PC-9 (cell line): Measurements from ENCODE around the gene KRT15. TPM values are rescaled to one million over a fixed set of nuclear protein-coding genes. Genes with fewer than 3 reads are reported as not detected.

Experiments used
- BruUV-seq: library from RNA; stranded (reverse); fragments of 400-500 nt; replicated peaks from 2 replicates; lab custom pipeline; 2021; lab: Mats Ljungman, UMichigan
- CTCF ChIA-PET: fragments of 300-600 bp; sonication (Branson Sonifier 250); formaldehyde crosslinking; loops from one replicate; lab custom pipeline; 2022; ENCODE audit warnings: antibody characterized with exemption; lab: Charles Lee
- POLR2A ChIA-PET: fragments of 300-600 bp; sonication (Branson Sonifier 250); formaldehyde crosslinking; loops from one replicate; lab custom pipeline; 2022; ENCODE audit warnings: antibody characterized with exemption; ENCODE audit not compliant: unreplicated experiment; lab: Charles Lee
- DNase-seq, 2 experiments: peaks; one replicate each; pipeline versions ENCODE4 v3.0.0 to v3.0.0-alpha.2; 2015 to 2022; ENCODE audit warnings: mixed read lengths in 1 of 2
- H2AFZ ChIP-seq: fragments of 200-600 bp; sonication (generic); 2 replicates; pipeline ENCODE4 v1.8.1; 2017; ENCODE audit warnings: antibody characterized with exemption
- H3F3A ChIP-seq: fragments of 200-600 bp; sonication (generic); 2 replicates; pipeline ENCODE4 v1.8.1; 2017; ENCODE audit warnings: antibody characterized with exemption, mild to moderate bottlenecking, low read depth; ENCODE audit not compliant: insufficient read depth
- H3K27ac ChIP-seq: fragments of 200-600 bp; sonication (generic); 2 replicates; pipeline ENCODE4 v1.6.1; 2016; ENCODE audit warnings: mixed run types
- H3K27me3 ChIP-seq: fragments of 200-600 bp; sonication (generic); 2 replicates; pipeline ENCODE4 v1.6.1; 2016; ENCODE audit warnings: low read depth, mixed run types; ENCODE audit not compliant: insufficient read depth
- H3K36me3 ChIP-seq: fragments of 200-600 bp; sonication (generic); 2 replicates; pipeline ENCODE4 v1.6.1; 2016; ENCODE audit warnings: low read depth, mixed run types
- H3K4me1 ChIP-seq: fragments of 200-600 bp; sonication (generic); replicated peaks from 2 replicates; pipeline ENCODE4 v1.6.1; 2016; ENCODE audit warnings: mixed run types; ENCODE audit not compliant: insufficient read depth
- H3K4me2 ChIP-seq: fragments of 200-600 bp; sonication (generic); 2 replicates; pipeline ENCODE4 v1.6.1; 2017; ENCODE audit warnings: mixed run types
- H3K4me3 ChIP-seq: fragments of 200-600 bp; sonication (generic); 2 replicates; pipeline ENCODE4 v1.6.1; 2016; ENCODE audit warnings: mixed run types
- H3K79me2 ChIP-seq: fragments of 200-600 bp; sonication (generic); 2 replicates; pipeline ENCODE4 v1.6.1; 2017; ENCODE audit warnings: low read depth, mixed run types
- H3K9me2 ChIP-seq: fragments of 200-600 bp; sonication (generic); 2 replicates; pipeline ENCODE4 v1.8.1; 2017; ENCODE audit warnings: mild to moderate bottlenecking; ENCODE audit not compliant: insufficient read depth
- H3K9me3 ChIP-seq: fragments of 200-600 bp; sonication (generic); 2 replicates; pipeline ENCODE4 v1.8.1; 2016; ENCODE audit warnings: low read depth; ENCODE audit not compliant: insufficient read depth
- H4K20me1 ChIP-seq: fragments of 200-600 bp; sonication (generic); 2 replicates; pipeline ENCODE4 v1.8.1; 2017; ENCODE audit not compliant: insufficient read depth
- EZH2 ChIP-seq: fragments of 200-600 bp; sonication (generic); IDR thresholded peaks from 2 replicates; pipeline ENCODE4 v1.8.0; 2017; ENCODE audit warnings: antibody characterized with exemption, low read depth
- intact Hi-C: fragments of 100-400 bp; cut with micrococcal nuclease; formaldehyde crosslinking; loops from one replicate; pipeline ENCODE4 v1.10.0; 2022; ENCODE audit not compliant: unreplicated experiment
- total RNA-seq: library from RNA; stranded (reverse); gene quantifications from 2 replicates; pipeline ENCODE4 v1.2.3, GENCODE V29; 2021
- TF ChIP-seq, protein P1 (sequence below): fragments of 200-600 bp; sonication (generic); conservative IDR thresholded peaks from 2 replicates; pipeline ENCODE4 v1.6.1; 2017; ENCODE audit warnings: mixed run types, antibody characterized with exemption, mild to moderate bottlenecking, moderate library complexity

Gene KRT15
- total RNA-seq, 1 experiment from 2014 or later, result 41.9 TPM

DNA sequence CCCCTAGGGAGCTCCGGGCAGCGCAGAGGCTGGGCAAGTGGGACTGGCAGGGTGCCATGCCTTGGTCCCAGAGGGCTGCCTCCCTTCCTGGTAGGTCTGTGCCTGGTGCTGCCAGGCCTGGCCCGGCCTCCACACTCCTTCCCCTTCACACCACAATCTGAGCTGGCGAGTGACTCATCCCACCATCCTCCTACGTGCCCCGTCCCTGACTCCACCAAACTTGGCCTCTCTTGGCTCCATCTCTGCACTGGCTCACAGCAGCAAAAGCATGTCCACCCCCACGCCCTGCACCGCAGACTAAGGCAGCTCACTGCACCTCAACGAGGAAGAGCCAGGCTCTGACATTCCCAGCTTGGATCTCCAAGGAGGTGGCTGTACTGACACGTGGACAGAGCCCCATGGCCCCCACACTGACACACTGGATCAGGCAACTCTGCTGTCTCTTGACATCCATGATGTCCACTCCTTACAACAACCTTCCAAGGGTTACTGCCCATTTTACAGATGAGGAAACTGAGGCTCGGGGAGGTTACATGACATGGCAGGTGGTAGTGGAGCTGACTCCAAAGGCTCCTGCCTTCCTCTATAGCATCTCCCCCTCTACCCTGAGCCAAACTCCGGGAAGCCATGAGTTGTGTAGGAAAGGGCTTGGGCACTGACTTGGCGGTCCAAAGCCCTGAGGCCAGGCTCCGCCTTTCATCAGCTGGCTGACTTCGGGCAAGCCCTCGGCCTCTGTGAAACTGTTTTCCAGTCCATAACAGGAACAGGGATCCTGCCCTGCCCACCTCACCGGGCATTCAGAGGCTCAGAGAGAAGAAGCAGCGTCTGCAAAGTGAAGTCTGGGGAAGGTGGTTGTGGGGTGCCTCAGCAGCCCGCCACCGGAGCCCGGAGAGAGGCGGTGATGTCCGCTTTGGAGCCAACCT, 29.5 kb upstream of the KRT15 start:
- TF ChIP-seq, protein P1, sequence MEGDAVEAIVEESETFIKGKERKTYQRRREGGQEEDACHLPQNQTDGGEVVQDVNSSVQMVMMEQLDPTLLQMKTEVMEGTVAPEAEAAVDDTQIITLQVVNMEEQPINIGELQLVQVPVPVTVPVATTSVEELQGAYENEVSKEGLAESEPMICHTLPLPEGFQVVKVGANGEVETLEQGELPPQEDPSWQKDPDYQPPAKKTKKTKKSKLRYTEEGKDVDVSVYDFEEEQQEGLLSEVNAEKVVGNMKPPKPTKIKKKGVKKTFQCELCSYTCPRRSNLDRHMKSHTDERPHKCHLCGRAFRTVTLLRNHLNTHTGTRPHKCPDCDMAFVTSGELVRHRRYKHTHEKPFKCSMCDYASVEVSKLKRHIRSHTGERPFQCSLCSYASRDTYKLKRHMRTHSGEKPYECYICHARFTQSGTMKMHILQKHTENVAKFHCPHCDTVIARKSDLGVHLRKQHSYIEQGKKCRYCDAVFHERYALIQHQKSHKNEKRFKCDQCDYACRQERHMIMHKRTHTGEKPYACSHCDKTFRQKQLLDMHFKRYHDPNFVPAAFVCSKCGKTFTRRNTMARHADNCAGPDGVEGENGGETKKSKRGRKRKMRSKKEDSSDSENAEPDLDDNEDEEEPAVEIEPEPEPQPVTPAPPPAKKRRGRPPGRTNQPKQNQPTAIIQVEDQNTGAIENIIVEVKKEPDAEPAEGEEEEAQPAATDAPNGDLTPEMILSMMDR, result no peak
- TF ChIP-seq EZH2, result no peak
- Histone ChIP-seq H3K9me2 (no peaks in the 10 kb centered on the region), H3K4me2 (peak overlapping the region; percentile 84), H3K4me3 (peak overlapping the region; percentile 53; the same call in 1 of the 2 replicates), H3K9me3 (no peaks in the 10 kb centered on the region), H3K4me1 (peaks cover 68% of the 10 kb centered on the region), H3F3A (peaks cover 48% of the 10 kb centered on the region), H2AFZ (no peak overlapping the region), H3K36me3 (no peaks in the 10 kb centered on the region), H3K27ac (peak overlapping the region; percentile 93), H3K79me2 (peaks cover 12% of the 10 kb centered on the region; the same call in 1 of the 2 replicates), H4K20me1 (no peaks in the 10 kb centered on the region), H3K27me3 (no peaks in the 10 kb centered on the region)
- intact Hi-C loops, result loop anchor here (1.0 to 10.0 kb wide), 10 partner anchors 18 to 745 kb away; partner anchors contain the start of genes KRT13, KRTAP2-3 and KRTAP2-4
- POLR2A ChIA-PET, result interaction anchor here (0.5 to 2.4 kb wide), 18 partner anchors 16 to 1267 kb away, joined by 3 to 78 read pairs (median 5); partner anchors contain the start of genes EIF1, KRT13, KRT19 and SMARCE1
- TSS peak; percentile 92 for BruUV-seq
- CTCF ChIA-PET, result interaction anchor here (0.6 to 2.8 kb wide), 29 partner anchors 7 to 933 kb away, joined by 3 to 51 read pairs (median 7); partner anchors contain the start of genes KRT13, KRT15 and KRT19
- DNase-seq, result peak; percentile 94 to 96

DNA sequence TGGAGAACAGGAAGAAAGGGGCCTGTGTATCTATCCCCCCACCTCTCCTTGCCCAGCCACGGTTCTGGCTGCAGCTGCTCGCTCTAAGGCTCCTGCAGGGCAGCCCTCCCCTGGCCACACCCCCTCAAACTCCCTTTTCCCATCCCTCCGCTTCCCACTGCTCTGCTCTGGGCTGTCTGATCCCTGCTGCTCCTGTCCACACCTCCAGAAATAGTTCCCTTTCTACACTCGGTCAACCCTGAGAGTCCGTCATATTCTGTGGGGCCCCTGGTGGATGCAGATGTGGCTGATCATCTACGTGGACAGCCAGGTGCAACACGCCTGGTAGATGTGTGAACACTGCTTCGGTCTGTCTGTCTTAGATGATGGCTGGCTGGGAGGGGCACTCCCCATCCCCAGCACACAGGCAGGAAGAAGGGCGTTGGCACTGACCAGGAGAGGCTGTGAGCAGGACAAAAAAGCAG, 28.7 kb upstream of the KRT15 start:
- BruUV-seq, result no TSS peak
- H3K79me2 ChIP-seq, result peaks cover 12% of the 10 kb centered on the region; the same call in 1 of the 2 replicates
- H4K20me1 ChIP-seq, result no peaks in the 10 kb centered on the region
- DNase-seq, result peak in 1 of 2 experiments; percentile 70
- intact Hi-C loops, result loop anchor here (10.0 kb wide), 1 partner anchor 483 kb away; the partner anchor contains the start of genes KRTAP2-3 and KRTAP2-4
- POLR2A ChIA-PET, result interaction anchor here (0.5 to 2.4 kb wide), 6 partner anchors 18 to 900 kb away, joined by 5 to 78 read pairs (median 22); partner anchors contain the start of genes KRT13, KRT19 and SMARCE1
- H3K4me2 ChIP-seq, result peak overlapping the region; percentile 84
- H2AFZ ChIP-seq, result no peak overlapping the region
- no peaks in the 10 kb centered on the region for H3K9me3 ChIP-seq
- H3K4me1 ChIP-seq, result peaks cover 67% of the 10 kb centered on the region
- CTCF ChIA-PET, result interaction anchor here (2.1 to 2.8 kb wide), 4 partner anchors 18 to 117 kb away, joined by 12 to 51 read pairs (median 21); partner anchors contain the start of genes KRT15 and KRT19
- peak overlapping the region; percentile 53; the same call in 1 of the 2 replicates for H3K4me3 ChIP-seq
- peak overlapping the region; percentile 93 for H3K27ac ChIP-seq
- TF ChIP-seq, protein P1, result no peak
- TF ChIP-seq EZH2, result no peak
- no peaks in the 10 kb centered on the region for H3K27me3 ChIP-seq
- H3F3A ChIP-seq, result peaks cover 50% of the 10 kb centered on the region
- no peaks in the 10 kb centered on the region for H3K9me2 ChIP-seq
- H3K36me3 ChIP-seq, result no peaks in the 10 kb centered on the region

DNA sequence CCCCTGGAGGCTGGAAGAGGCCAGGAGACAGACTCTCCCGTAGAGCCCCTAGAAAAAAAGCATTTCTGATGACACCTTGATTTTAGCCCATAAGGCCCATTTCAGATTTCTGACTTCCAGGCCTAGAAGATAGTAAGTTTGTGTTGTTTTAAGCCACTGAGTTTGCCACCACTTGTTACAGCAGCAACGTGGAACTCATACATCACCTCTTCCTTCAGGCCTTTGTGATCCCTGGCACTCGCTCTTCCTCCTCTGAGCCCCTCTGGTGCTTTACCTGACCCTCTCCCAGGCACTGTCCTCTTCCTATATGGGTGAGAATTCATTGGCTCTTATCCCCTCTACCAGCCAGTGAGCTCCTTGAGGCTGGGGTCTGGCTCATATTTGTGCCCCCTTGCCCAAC, 28.1 kb upstream of the KRT15 start:
- Histone ChIP-seq H3K4me1 (peaks cover 71% of the 10 kb centered on the region), H3K4me3 (peak overlapping the region; percentile 53; the same call in 1 of the 2 replicates), H3K79me2 (peaks cover 12% of the 10 kb centered on the region; the same call in 1 of the 2 replicates), H3K9me2 (no peaks in the 10 kb centered on the region), H3F3A (peaks cover 55% of the 10 kb centered on the region), H3K27ac (peak overlapping the region; percentile 93), H3K36me3 (no peaks in the 10 kb centered on the region), H3K9me3 (no peaks in the 10 kb centered on the region), H3K27me3 (no peaks in the 10 kb centered on the region), H4K20me1 (no peaks in the 10 kb centered on the region), H3K4me2 (peak overlapping the region; percentile 84), H2AFZ (no peak overlapping the region)
- TF ChIP-seq, protein P1, result no peak
- no peak for TF ChIP-seq EZH2
- no TSS peak for BruUV-seq
- POLR2A ChIA-PET, result interaction anchor here (2.0 kb wide), 1 partner anchor 41 kb away, joined by 22 read pairs; the partner anchor contains the start of gene KRT13
- CTCF ChIA-PET, result interaction anchor here (0.5 kb wide), 1 partner anchor 20 kb away, joined by 3 read pairs; no protein-coding TSS in a partner anchor
- intact Hi-C loops, result loop anchor here (10.0 kb wide), 1 partner anchor 482 kb away; the partner anchor contains the start of genes KRTAP2-3 and KRTAP2-4
- DNase-seq, result no peak
